Upper lobe of right lung (tissue), 1 donor: ENCODE measurements around the gene ARHGAP40. TPM values are rescaled to one million over a fixed set of nuclear protein-coding genes. Genes with fewer than 3 reads are reported as not detected.

Experiments
- ATAC-seq: fragments of 200-7000 bp; cut with Tn5 transposase; one replicate; pipeline ENCODE4 v1.9.1; 2020; ENCODE audit warnings: mild to moderate bottlenecking, moderate library complexity
- DNase-seq: peaks from one replicate; pipeline ENCODE4 v3.0.0-alpha.2; 2020
- H3K27ac ChIP-seq: fragments of 200-600 bp; one replicate; pipeline ENCODE4 v1.8.0; 2022
- H3K27me3 ChIP-seq: fragments of 200-600 bp; one replicate; pipeline ENCODE4 v1.8.0; 2022; ENCODE audit warnings: mild to moderate bottlenecking
- H3K36me3 ChIP-seq: fragments of 200-600 bp; one replicate; pipeline ENCODE4 v1.8.0; 2022
- H3K4me1 ChIP-seq: fragments of 200-600 bp; one replicate; pipeline ENCODE4 v1.8.0; 2022
- H3K4me3 ChIP-seq: fragments of 200-600 bp; one replicate; pipeline ENCODE4 v1.8.0; 2022; ENCODE audit warnings: mild to moderate bottlenecking
- H3K9me3 ChIP-seq: fragments of 200-600 bp; one replicate; pipeline ENCODE4 v1.8.0; 2022
- intact Hi-C: fragments of 100-400 bp; cut with DNase I; formaldehyde crosslinking; loops from one replicate; pipeline ENCODE4 v1.11.0; 2022
- total RNA-seq: library from RNA; stranded (reverse); fragmentation: NEBNext Ultra II Directional; extraction: Animal tissue kit (Norgen Biotek cat#: 25700); gene quantifications from one replicate; pipeline ENCODE4 v1.2.1, GENCODE V29; 2021
- TF ChIP-seq, protein P1 (sequence below): fragments of 200-600 bp; IDR thresholded peaks from one replicate; pipeline ENCODE4 v1.8.0; 2022; ENCODE audit warnings: antibody characterized with exemption
- donor health status: DM: no; HTN: yes; CAD: no; lungs with severe emphysema.

Gene ARHGAP40
- total RNA-seq, 1 donor from 2014 or later: 0.72 TPM

DNA sequence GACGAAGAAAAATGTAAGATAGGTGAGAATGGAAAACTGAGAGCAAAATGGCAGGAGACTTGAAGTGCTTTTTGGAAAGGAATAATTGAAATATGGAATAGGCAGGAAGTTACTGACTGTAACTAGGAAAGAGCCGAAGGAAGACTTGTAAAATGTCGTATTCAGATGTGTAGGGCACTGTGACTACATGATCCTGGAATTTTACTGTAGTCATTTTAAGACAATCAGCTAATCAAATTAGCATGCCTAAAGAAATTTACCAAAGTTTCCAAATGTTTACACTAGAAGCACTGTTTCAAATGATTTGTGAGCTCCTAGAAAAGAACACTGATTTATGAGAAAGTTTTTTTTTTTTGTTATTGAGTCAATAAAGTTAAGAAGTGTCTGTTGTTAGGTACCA, 41.8 kb upstream of the ARHGAP40 start:
- H3K4me1 ChIP-seq: no peaks in the 10 kb centered on the region
- H3K27me3 ChIP-seq: no peaks in the 10 kb centered on the region
- TF ChIP-seq, protein P1, sequence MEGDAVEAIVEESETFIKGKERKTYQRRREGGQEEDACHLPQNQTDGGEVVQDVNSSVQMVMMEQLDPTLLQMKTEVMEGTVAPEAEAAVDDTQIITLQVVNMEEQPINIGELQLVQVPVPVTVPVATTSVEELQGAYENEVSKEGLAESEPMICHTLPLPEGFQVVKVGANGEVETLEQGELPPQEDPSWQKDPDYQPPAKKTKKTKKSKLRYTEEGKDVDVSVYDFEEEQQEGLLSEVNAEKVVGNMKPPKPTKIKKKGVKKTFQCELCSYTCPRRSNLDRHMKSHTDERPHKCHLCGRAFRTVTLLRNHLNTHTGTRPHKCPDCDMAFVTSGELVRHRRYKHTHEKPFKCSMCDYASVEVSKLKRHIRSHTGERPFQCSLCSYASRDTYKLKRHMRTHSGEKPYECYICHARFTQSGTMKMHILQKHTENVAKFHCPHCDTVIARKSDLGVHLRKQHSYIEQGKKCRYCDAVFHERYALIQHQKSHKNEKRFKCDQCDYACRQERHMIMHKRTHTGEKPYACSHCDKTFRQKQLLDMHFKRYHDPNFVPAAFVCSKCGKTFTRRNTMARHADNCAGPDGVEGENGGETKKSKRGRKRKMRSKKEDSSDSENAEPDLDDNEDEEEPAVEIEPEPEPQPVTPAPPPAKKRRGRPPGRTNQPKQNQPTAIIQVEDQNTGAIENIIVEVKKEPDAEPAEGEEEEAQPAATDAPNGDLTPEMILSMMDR: no peak
- H3K4me3 ChIP-seq: no peak overlapping the region
- ATAC-seq: no peak
- H3K9me3 ChIP-seq: no peaks in the 10 kb centered on the region
- DNase-seq: no peak
- no peak overlapping the region for H3K27ac ChIP-seq
- peaks cover 80% of the 10 kb centered on the region for H3K36me3 ChIP-seq
- intact Hi-C loops: no loop called here

DNA sequence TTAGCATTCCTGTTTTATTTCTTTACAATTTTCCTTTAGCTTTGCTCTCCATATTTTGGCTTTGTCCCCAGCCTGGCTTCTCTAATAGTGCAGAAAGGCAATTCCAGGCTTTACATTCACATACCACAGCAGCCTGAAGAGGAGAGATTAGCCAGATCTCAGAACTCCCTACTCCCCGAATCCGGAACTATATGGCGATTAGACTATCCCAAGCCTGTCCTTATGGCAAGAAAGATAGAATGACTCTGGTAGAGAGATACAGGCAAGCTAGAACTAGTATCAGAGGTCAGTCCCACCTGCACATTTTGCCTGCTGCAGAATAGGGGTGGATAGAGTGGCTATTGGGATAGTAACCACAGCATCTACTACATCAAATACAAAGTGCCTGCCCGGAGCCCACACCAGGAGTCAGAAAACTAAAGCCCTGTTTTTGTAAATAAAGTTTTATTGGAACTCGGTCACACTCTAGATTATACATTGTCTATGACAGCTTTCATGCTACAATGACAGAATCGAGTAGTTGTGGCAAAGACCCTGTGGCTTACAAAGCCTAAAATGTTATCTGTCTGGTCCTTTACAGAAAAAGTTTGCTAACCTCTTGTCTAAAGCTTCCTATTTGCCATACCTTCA, 37.7 kb upstream of the ARHGAP40 start:
- TF ChIP-seq, protein P1: no peak
- no peaks in the 10 kb centered on the region for H3K4me1 ChIP-seq
- no peaks in the 10 kb centered on the region for H3K27me3 ChIP-seq
- no peaks in the 10 kb centered on the region for H3K9me3 ChIP-seq
- peaks cover 79% of the 10 kb centered on the region for H3K36me3 ChIP-seq
- DNase-seq (no peak), ATAC-seq (no peak)
- no peak overlapping the region for H3K4me3 ChIP-seq
- no peak overlapping the region for H3K27ac ChIP-seq
- intact Hi-C loops: no loop called here

DNA sequence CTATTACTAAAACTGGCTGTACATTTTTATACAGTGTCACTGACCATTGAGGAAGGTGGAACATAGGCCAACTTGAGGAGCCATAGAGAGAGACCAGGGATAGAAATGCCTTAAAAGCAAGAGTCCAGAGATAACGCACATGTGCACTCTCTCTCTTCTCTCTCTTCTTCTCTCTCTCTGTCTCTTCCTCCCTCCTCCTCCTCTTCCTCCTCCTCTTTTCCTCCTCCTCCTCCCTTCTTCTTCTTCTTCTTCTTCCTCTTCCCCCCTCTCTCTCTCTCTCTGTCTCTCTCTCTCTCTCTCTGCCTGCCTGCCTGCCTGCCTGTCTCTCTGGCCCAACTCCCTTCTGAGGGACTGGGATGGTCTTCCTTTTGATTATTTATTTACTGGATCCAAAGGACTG, 36.9 kb upstream of the ARHGAP40 start:
- Histone ChIP-seq H3K9me3 (no peaks in the 10 kb centered on the region), H3K4me3 (no peak overlapping the region), H3K36me3 (peaks cover 79% of the 10 kb centered on the region), H3K27ac (no peak overlapping the region), H3K27me3 (no peaks in the 10 kb centered on the region), H3K4me1 (no peaks in the 10 kb centered on the region)
- DNase-seq: no peak
- TF ChIP-seq, protein P1: no peak
- ATAC-seq: no peak
- intact Hi-C loops: no loop called here

DNA sequence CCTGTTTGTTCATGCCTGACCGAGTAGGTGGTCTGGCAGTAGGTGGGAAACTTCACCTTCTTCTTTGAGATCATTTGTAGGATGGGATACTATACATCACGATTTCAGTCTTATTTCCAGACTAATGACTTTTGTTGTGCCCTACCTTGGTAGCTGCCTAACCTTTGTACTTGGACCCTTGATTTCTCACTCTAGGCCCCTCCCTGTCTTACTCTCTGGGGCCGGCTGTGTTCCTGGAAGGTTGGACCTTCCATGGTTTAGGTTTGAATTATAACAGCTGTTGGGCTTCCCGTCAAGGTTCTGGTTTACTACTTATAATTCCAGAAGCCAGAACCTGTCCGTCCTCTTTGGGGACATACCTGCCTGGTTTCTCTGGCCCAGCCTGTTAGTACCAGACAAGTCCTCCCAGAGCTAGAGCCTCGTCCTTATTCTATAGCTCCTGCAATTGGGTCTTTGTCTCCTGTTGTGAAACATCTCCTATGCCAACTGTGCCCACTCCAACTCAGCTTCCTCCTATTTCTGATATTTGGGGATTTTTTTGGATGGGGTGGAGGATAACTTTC, 35.5 kb upstream of the ARHGAP40 start:
- intact Hi-C loops: no loop called here
- H3K27me3 ChIP-seq: no peaks in the 10 kb centered on the region
- H3K4me1 ChIP-seq: no peaks in the 10 kb centered on the region
- no peak for ATAC-seq
- DNase-seq: no peak
- H3K4me3 ChIP-seq: no peak overlapping the region
- TF ChIP-seq, protein P1: no peak
- no peaks in the 10 kb centered on the region for H3K9me3 ChIP-seq
- peaks cover 83% of the 10 kb centered on the region for H3K36me3 ChIP-seq
- no peak overlapping the region for H3K27ac ChIP-seq

DNA sequence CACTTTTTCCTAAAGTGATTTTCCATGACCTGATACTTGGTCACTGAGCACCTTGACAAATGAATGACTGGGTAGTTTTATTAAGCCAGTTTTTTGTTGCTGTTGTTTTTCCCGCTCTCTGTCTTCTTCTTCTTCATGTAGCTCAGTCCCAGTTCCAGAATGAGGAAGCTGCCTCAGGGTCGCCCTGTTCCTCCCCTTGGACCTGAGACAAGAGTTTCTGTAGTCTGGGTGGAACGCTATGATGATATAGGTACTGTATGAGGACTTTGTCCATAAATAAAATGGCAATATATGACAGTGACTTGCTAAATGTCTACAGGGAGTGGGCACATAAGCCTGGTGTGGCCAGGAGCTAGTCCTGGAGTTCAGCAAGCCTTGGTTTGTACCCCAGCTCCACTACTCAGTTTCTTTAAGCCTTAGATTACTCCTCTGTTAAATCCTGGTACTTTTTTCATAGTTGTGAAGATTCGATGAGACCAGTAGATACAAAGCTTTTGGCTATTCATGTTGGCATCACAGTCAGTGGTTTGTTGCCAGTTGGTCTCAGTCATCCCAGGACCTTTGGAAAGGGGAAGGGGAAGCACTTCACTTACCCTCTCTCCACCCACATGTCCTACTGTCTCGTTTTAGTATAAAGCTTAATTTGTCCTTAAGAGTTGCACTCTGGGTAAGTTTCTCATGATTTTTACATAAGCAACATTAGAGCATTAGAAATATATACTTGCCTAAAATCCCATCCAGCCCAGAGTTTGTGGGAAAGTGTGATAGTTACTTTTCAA, 31.7 kb upstream of the ARHGAP40 start:
- H3K4me3 ChIP-seq: no peak overlapping the region
- DNase-seq (no peak), ATAC-seq (peak; percentile 70)
- H3K27me3 ChIP-seq: no peaks in the 10 kb centered on the region
- H3K27ac ChIP-seq: no peak overlapping the region
- no peaks in the 10 kb centered on the region for H3K9me3 ChIP-seq
- intact Hi-C loops: no loop called here
- TF ChIP-seq, protein P1: no peak
- peaks cover 88% of the 10 kb centered on the region for H3K36me3 ChIP-seq
- no peaks in the 10 kb centered on the region for H3K4me1 ChIP-seq
